ENCODE data around the gene ARHGEF1.

Gene ARHGEF1

GRCh38 chr19:41926028-41926762 is 43.2 kb downstream of the ARHGEF1 start:
- Histone ChIP-seq H3K4me3 (ENCODE audit: low read length) (no peak overlapping the region), H3K27ac (ENCODE audit: low read length) (no peak overlapping the region), H3K9ac (ENCODE audit: low read depth, low read length) (no peak overlapping the region), H3K9me3 (ENCODE audit: insufficient read depth, low read depth, low read length) (no peaks in the 10 kb centered on the region; the same call in 1 of the 2 replicates), H3K27me3 (ENCODE audit: insufficient read depth, low read length) (peaks cover 98% of the 10 kb centered on the region), H3K36me3 (ENCODE audit: insufficient read depth, low read depth, low read length) (no peaks in the 10 kb centered on the region), H3K4me1 (ENCODE audit: insufficient read depth, low read length) (0 out of 2 replicates have a peak, but pooled peaks cover 3% of the 10 kb centered on the region)

- no peak overlapping the region for H3K4me3 ChIP-seq (ENCODE audit: low read length)
- no peak overlapping the region for H3K9ac ChIP-seq (ENCODE audit: low read depth, low read length)
- peaks cover 9% of the 10 kb centered on the region for H3K4me1 ChIP-seq (ENCODE audit: insufficient read depth, low read length)
- peaks cover 98% of the 10 kb centered on the region for H3K27me3 ChIP-seq (ENCODE audit: insufficient read depth, low read length)
- no peak overlapping the region for H3K27ac ChIP-seq (ENCODE audit: low read length)
- no peaks in the 10 kb centered on the region for H3K36me3 ChIP-seq (ENCODE audit: insufficient read depth, low read depth, low read length)
- H3K9me3 ChIP-seq (ENCODE audit: insufficient read depth, low read depth, low read length) = no peaks in the 10 kb centered on the region; the same call in 1 of the 2 replicates
These were observed 43.9 kb downstream of the ARHGEF1 start for GRCh38 chr19:41926763-41927496.

- no peak overlapping the region for H3K9ac ChIP-seq (ENCODE audit: low read depth, low read length)
- H3K36me3 ChIP-seq (ENCODE audit: insufficient read depth, low read depth, low read length) = no peaks in the 10 kb centered on the region
- peak overlapping the region; percentile 63 for H3K4me3 ChIP-seq (ENCODE audit: low read length)
- peaks cover 98% of the 10 kb centered on the region for H3K27me3 ChIP-seq (ENCODE audit: insufficient read depth, low read length)
- no peak overlapping the region for H3K27ac ChIP-seq (ENCODE audit: low read length)
- H3K4me1 ChIP-seq (ENCODE audit: insufficient read depth, low read length) = peaks cover 6% of the 10 kb centered on the region
- H3K9me3 ChIP-seq (ENCODE audit: insufficient read depth, low read depth, low read length) = no peaks in the 10 kb centered on the region; the same call in 1 of the 2 replicates
These were observed 44.7 kb downstream of the ARHGEF1 start for GRCh38 chr19:41927497-41928192.

- Histone ChIP-seq H3K4me3 (ENCODE audit: low read length) (peak within 1 kb of the TSS; percentile 63), H3K9ac (ENCODE audit: low read depth, low read length) (no peak within 1 kb of the TSS), H3K27me3 (ENCODE audit: insufficient read depth, low read length) (peaks cover 98% of the 10 kb centered on the region), H3K36me3 (ENCODE audit: insufficient read depth, low read depth, low read length) (no peaks in the 10 kb centered on the region), H3K4me1 (ENCODE audit: insufficient read depth, low read length) (peaks cover 6% of the 10 kb centered on the region), H3K9me3 (ENCODE audit: insufficient read depth, low read depth, low read length) (no peaks in the 10 kb centered on the region; the same call in 1 of the 2 replicates), H3K27ac (ENCODE audit: low read length) (no peak within 1 kb of the TSS)
These were observed 45.3 kb downstream of the ARHGEF1 start, which contains the start of gene ERFL for GRCh38 chr19:41928221-41928683. Gene ERFL (minus strand): TSS chr19:41928449. CDS start chr19:41912919, 15,530 bp downstream.

- Histone ChIP-seq H3K4me3 (ENCODE audit: low read length) (peak overlapping the region; percentile 63; the same call in 1 of the 2 replicates), H3K9ac (ENCODE audit: low read depth, low read length) (no peak overlapping the region), H3K36me3 (ENCODE audit: insufficient read depth, low read depth, low read length) (no peaks in the 10 kb centered on the region), H3K9me3 (ENCODE audit: insufficient read depth, low read depth, low read length) (no peaks in the 10 kb centered on the region; the same call in 1 of the 2 replicates), H3K4me1 (ENCODE audit: insufficient read depth, low read length) (peaks cover 6% of the 10 kb centered on the region), H3K27me3 (ENCODE audit: insufficient read depth, low read length) (peaks cover 100% of the 10 kb centered on the region), H3K27ac (ENCODE audit: low read length) (no peak overlapping the region)
These were observed 46.0 kb downstream of the ARHGEF1 start for GRCh38 chr19:41928754-41929535.

DNA sequence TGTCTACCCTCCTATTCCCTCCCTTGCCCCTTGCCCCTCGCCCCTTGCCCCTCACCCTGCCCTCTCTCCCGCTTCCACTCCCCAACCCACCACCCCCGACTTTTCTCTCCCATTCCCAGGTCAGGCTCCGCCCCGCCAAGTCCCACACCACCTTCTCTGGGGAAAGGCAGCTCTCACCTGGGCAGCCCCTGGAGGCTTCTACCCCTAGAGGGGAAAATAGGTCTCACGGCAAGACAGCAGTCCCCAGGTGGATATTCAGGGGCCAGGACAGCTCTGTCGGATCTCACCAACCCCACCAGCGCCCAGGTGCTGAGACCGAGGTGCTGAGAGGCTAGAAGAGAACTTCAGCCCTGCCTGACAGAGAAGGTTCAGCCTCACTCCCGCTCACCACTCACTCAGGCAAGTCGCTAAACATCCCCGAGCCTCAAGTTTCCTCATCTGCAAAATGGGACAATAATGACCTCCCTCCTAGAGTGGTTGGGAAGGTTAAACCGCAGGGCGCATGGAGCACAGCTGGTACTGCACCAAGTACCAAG is 46.6 kb downstream of the ARHGEF1 start:
- Histone ChIP-seq H3K27me3 (ENCODE audit: insufficient read depth, low read length) (peaks cover 100% of the 10 kb centered on the region), H3K27ac (ENCODE audit: low read length) (no peak overlapping the region), H3K36me3 (ENCODE audit: insufficient read depth, low read depth, low read length) (no peaks in the 10 kb centered on the region), H3K4me1 (ENCODE audit: insufficient read depth, low read length) (peaks cover 6% of the 10 kb centered on the region), H3K4me3 (ENCODE audit: low read length) (no peak overlapping the region), H3K9ac (ENCODE audit: low read depth, low read length) (no peak overlapping the region), H3K9me3 (ENCODE audit: insufficient read depth, low read depth, low read length) (no peaks in the 10 kb centered on the region; the same call in 1 of the 2 replicates)

GRCh38 chr19:41930322-41930722 is 47.3 kb downstream of the ARHGEF1 start:
- Histone ChIP-seq H3K27me3 (ENCODE audit: insufficient read depth, low read length) (peaks cover 100% of the 10 kb centered on the region), H3K4me1 (ENCODE audit: insufficient read depth, low read length) (peaks cover 6% of the 10 kb centered on the region)

DNA sequence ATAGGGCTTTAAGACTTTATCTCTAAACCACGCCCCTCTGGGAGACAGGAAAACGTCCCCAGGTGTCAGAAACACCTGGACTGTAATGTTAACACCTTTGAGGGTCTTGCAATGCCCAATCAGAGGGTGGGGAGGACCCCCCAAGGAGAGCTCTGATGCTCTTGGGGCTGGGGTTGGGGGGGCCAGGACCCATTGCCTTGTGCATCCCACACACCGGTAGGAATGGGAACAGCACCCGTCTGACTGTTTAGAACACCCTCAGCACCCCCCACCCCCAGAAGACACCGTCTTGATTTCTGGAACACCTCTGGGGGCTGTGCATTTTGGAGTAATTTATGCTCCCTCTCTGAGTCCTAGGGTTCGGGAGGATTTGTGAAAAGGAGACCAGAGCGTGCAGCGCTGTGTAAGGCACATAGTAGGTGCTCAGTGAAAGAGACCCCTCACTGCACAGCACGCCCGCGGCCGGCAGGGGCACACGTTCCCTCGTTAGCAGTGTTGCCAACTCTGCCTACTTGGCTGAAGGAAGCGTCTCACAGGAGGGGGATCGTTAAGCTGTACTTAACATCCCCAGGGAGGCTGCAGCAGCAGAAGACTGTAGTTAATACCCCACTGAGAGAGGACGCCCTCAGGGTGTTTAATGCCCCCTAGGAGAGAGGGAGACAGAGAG is 48.1 kb downstream of the ARHGEF1 start:
- H3K4me3 ChIP-seq (ENCODE audit: low read length) = no peak overlapping the region
- H3K27me3 ChIP-seq (ENCODE audit: insufficient read depth, low read length) = peaks cover 100% of the 10 kb centered on the region
- H3K4me1 ChIP-seq (ENCODE audit: insufficient read depth, low read length) = peaks cover 6% of the 10 kb centered on the region
- H3K9ac ChIP-seq (ENCODE audit: low read depth, low read length) = no peak overlapping the region
- H3K36me3 ChIP-seq (ENCODE audit: insufficient read depth, low read depth, low read length) = no peaks in the 10 kb centered on the region
- H3K9me3 ChIP-seq (ENCODE audit: insufficient read depth, low read depth, low read length) = no peaks in the 10 kb centered on the region
- no peak overlapping the region for H3K27ac ChIP-seq (ENCODE audit: low read length)

More at GRCh38 chr19:41930322-41930722, 47.3 kb downstream of the ARHGEF1 start:
- H3K36me3 ChIP-seq (ENCODE audit: insufficient read depth, low read depth, low read length) = no peaks in the 10 kb centered on the region
- no peak overlapping the region for H3K9ac ChIP-seq (ENCODE audit: low read depth, low read length)
- no peaks in the 10 kb centered on the region for H3K9me3 ChIP-seq (ENCODE audit: insufficient read depth, low read depth, low read length)
- H3K4me3 ChIP-seq (ENCODE audit: low read length) = no peak overlapping the region
- no peak overlapping the region for H3K27ac ChIP-seq (ENCODE audit: low read length)

DNA sequence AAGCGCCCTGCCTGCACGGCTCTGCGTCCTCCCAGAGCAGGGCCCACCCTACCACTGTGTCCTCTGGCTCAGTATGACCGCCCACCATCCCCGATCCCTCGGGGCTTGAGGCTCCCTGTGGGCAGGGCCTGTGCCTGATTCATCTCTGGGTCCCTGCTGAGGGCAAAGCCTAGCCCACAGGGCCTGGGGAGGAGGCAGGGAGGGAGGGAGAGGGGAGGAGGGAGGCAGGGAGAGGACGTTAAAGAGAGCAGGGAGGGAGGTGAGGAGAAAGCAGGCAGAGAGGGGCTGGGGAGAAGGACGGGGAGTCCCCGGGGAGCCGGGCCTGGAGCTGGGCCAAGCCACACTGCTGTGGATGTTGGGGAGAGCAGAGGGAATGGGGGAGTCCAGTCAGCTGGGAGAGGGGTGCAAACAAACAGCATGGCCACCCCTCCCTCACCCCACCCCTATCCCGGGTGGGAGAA is 49.3 kb downstream of the ARHGEF1 start:
- H3K4me3 ChIP-seq (ENCODE audit: low read length) = no peak overlapping the region
- H3K27ac ChIP-seq (ENCODE audit: low read length) = no peak overlapping the region
- H3K4me1 ChIP-seq (ENCODE audit: insufficient read depth, low read length) = peaks cover 6% of the 10 kb centered on the region
- no peaks in the 10 kb centered on the region for H3K9me3 ChIP-seq (ENCODE audit: insufficient read depth, low read depth, low read length)
- H3K9ac ChIP-seq (ENCODE audit: low read depth, low read length) = no peak overlapping the region
- H3K36me3 ChIP-seq (ENCODE audit: insufficient read depth, low read depth, low read length) = no peaks in the 10 kb centered on the region
- H3K27me3 ChIP-seq (ENCODE audit: insufficient read depth, low read length) = peaks cover 100% of the 10 kb centered on the region

- H3K4me1 ChIP-seq (ENCODE audit: insufficient read depth, low read length) = peaks cover 6% of the 10 kb centered on the region
- H3K9me3 ChIP-seq (ENCODE audit: insufficient read depth, low read depth, low read length) = no peaks in the 10 kb centered on the region
- peaks cover 100% of the 10 kb centered on the region for H3K27me3 ChIP-seq (ENCODE audit: insufficient read depth, low read length)
- no peaks in the 10 kb centered on the region for H3K36me3 ChIP-seq (ENCODE audit: insufficient read depth, low read depth, low read length)
- no peak overlapping the region for H3K4me3 ChIP-seq (ENCODE audit: low read length)
- no peak overlapping the region for H3K27ac ChIP-seq (ENCODE audit: low read length)
- no peak overlapping the region for H3K9ac ChIP-seq (ENCODE audit: low read depth, low read length)
These were observed 49.8 kb downstream of the ARHGEF1 start for GRCh38 chr19:41932720-41933332.
